Activated CD4-positive, alpha-beta T cell treated with anti-CD3 and anti-CD28 coated beads, Interleukin-2, amount 10 ng/mL, durations not matched to agents 24 days and 14 days (primary cell): ENCODE measurements around the gene ZNF763. TPM values are rescaled to one million over a fixed set of nuclear protein-coding genes. Genes with fewer than 3 reads are reported as not detected.
"Not testable (repeated sequence)": the region's sequence is repeated elsewhere in the genome, so short reads cannot be mapped to it uniquely, and the experiment has no call there.

Experiments used
- DNase-seq: peaks from one replicate; pipeline ENCODE4 v3.0.0; 2022
- H3K27ac Mint-ChIP-seq: one replicate; pipeline ENCODE4 v1.8.0; 2022; ENCODE audit warnings: mild to moderate bottlenecking, mixed read lengths
- H3K27me3 Mint-ChIP-seq: one replicate; pipeline ENCODE4 v1.8.0; 2022; ENCODE audit warnings: mixed read lengths
- H3K36me3 Mint-ChIP-seq: one replicate; pipeline ENCODE4 v1.8.0; 2022; ENCODE audit warnings: low read depth, mild to moderate bottlenecking, mixed read lengths
- H3K4me1 Mint-ChIP-seq: one replicate; pipeline ENCODE4 v1.8.0; 2021; ENCODE audit warnings: mixed read lengths
- H3K4me3 Mint-ChIP-seq: one replicate; pipeline ENCODE4 v1.8.0; 2022; ENCODE audit warnings: mild to moderate bottlenecking, moderate library complexity, mixed read lengths
- H3K9me3 Mint-ChIP-seq: one replicate; pipeline ENCODE4 v1.8.0; 2021; ENCODE audit warnings: mixed read lengths
- intact Hi-C: fragments of 100-400 bp; cut with micrococcal nuclease; formaldehyde crosslinking; loops from one replicate; pipeline ENCODE4 v1.15.1; 2023
- total RNA-seq: library from RNA; stranded (reverse); gene quantifications from 2 replicates; pipeline ENCODE4 v1.2.3, GENCODE V29; 2022

The ZNF763 gene
- total RNA-seq, 1 donor from 2014 or later, result 0.51 TPM

- H3K4me1 Mint-ChIP-seq, result peaks cover 16% of the 10 kb centered on the region
- H3K4me3 Mint-ChIP-seq, result no peak overlapping the region
- H3K9me3 Mint-ChIP-seq, result no peaks in the 10 kb centered on the region
- no peak overlapping the region for H3K27ac Mint-ChIP-seq
- DNase-seq, result no peak
- peaks cover 10% of the 10 kb centered on the region for H3K36me3 Mint-ChIP-seq
- no peaks in the 10 kb centered on the region for H3K27me3 Mint-ChIP-seq
- intact Hi-C loops, result loop anchor here (1.0 to 5.0 kb wide), 2 partner anchors 174 to 177 kb away; partner anchors contain the start of genes ZNF136 and ZNF440
Measured at GRCh38 chr19:11986754-11987153, 21.9 kb downstream of the ZNF763 start.

GRCh38 chr19:11987405-11988281, 22.8 kb downstream of the ZNF763 start:
- H3K36me3 Mint-ChIP-seq, result peaks cover 14% of the 10 kb centered on the region
- H3K9me3 Mint-ChIP-seq, result no peaks in the 10 kb centered on the region
- peak overlapping the region; percentile 96 for H3K27ac Mint-ChIP-seq
- no peaks in the 10 kb centered on the region for H3K27me3 Mint-ChIP-seq
- H3K4me1 Mint-ChIP-seq, result peaks cover 19% of the 10 kb centered on the region
- H3K4me3 Mint-ChIP-seq, result peak overlapping the region; percentile 99
- DNase-seq, result peak; percentile 96
- intact Hi-C loops, result loop anchor here (1.0 to 5.0 kb wide), 7 partner anchors 23 to 190 kb away; partner anchors contain the start of genes ZNF136, ZNF20, ZNF440 and ZNF700

GRCh38 chr19:11989112-11989456, 24.2 kb downstream of the ZNF763 start:
- peaks cover 5% of the 10 kb centered on the region for H3K9me3 Mint-ChIP-seq
- H3K4me3 Mint-ChIP-seq, result peak overlapping the region; percentile 99
- DNase-seq, result no peak
- intact Hi-C loops, result loop anchor here (2.0 to 5.0 kb wide), 2 partner anchors 108 to 177 kb away; partner anchors contain the start of gene ZNF440
- H3K36me3 Mint-ChIP-seq, result peaks cover 23% of the 10 kb centered on the region
- H3K4me1 Mint-ChIP-seq, result peaks cover 19% of the 10 kb centered on the region
- no peak overlapping the region for H3K27ac Mint-ChIP-seq
- H3K27me3 Mint-ChIP-seq, result no peaks in the 10 kb centered on the region

GRCh38 chr19:11991921-11992320, 27.1 kb downstream of the ZNF763 start:
- H3K27ac Mint-ChIP-seq, H3K4me3 Mint-ChIP-seq, H3K9me3 Mint-ChIP-seq, DNase-seq, H3K27me3 Mint-ChIP-seq, intact Hi-C loops: not testable (repeated sequence)
- H3K4me1 Mint-ChIP-seq, result peaks cover 19% of the 10 kb centered on the region
- H3K36me3 Mint-ChIP-seq, result peaks cover 32% of the 10 kb centered on the region

- H3K36me3 Mint-ChIP-seq, result peaks cover 47% of the 10 kb centered on the region
- intact Hi-C loops, result no loop called here
- H3K9me3 Mint-ChIP-seq, result peaks cover 14% of the 10 kb centered on the region
- no peak overlapping the region for H3K27ac Mint-ChIP-seq
- no peak for DNase-seq
- H3K27me3 Mint-ChIP-seq, result no peaks in the 10 kb centered on the region
- no peak overlapping the region for H3K4me3 Mint-ChIP-seq
- peaks cover 16% of the 10 kb centered on the region for H3K4me1 Mint-ChIP-seq
Measured at GRCh38 chr19:11995174-11995573, 30.3 kb downstream of the ZNF763 start.

- Mint-ChIP-seq H3K9me3 (peaks cover 9% of the 10 kb centered on the region), H3K4me3 (peak overlapping the region; percentile 1), H3K36me3 (peaks cover 49% of the 10 kb centered on the region), H3K4me1 (peaks cover 16% of the 10 kb centered on the region), H3K27me3 (no peaks in the 10 kb centered on the region), H3K27ac (peak overlapping the region; percentile 45)
- no peak for DNase-seq
- intact Hi-C loops, result no loop called here
Measured at GRCh38 chr19:12000152-12000981, 35.5 kb downstream of the ZNF763 start.

- no peak overlapping the region for H3K27ac Mint-ChIP-seq
- DNase-seq, result no peak
- H3K4me3 Mint-ChIP-seq, result no peak overlapping the region
- peaks cover 27% of the 10 kb centered on the region for H3K9me3 Mint-ChIP-seq
- peaks cover 61% of the 10 kb centered on the region for H3K36me3 Mint-ChIP-seq
- intact Hi-C loops, result no loop called here
- H3K4me1 Mint-ChIP-seq, result no peaks in the 10 kb centered on the region
- no peaks in the 10 kb centered on the region for H3K27me3 Mint-ChIP-seq
Measured at GRCh38 chr19:12015015-12015752, 50.3 kb downstream of the ZNF763 start.

- no peaks in the 10 kb centered on the region for H3K4me1 Mint-ChIP-seq
- H3K9me3 Mint-ChIP-seq, result peaks cover 27% of the 10 kb centered on the region
- H3K4me3 Mint-ChIP-seq, result no peak overlapping the region
- intact Hi-C loops, result no loop called here
- DNase-seq, result no peak
- no peak overlapping the region for H3K27ac Mint-ChIP-seq
- H3K36me3 Mint-ChIP-seq, result peaks cover 56% of the 10 kb centered on the region
- H3K27me3 Mint-ChIP-seq, result no peaks in the 10 kb centered on the region
Measured at GRCh38 chr19:12015753-12016116, 50.9 kb downstream of the ZNF763 start.

Other genes with a start within 250 kb of the ZNF763 start
- 2.4 and 3.0 TPM in 2 replicates for gene ZNF823, start 226.1 kb upstream of the ZNF763 start, total RNA-seq
- 3.1 and 4.0 TPM in 2 replicates for gene ZNF441, start 198.0 kb upstream of the ZNF763 start, total RNA-seq
- gene ZNF491, start 166.5 kb upstream of the ZNF763 start, total RNA-seq, result 0.12 and 0.68 TPM in 2 replicates
- 7.4 and 10.5 TPM in 2 replicates for gene ZNF440, start 150.8 kb upstream of the ZNF763 start, total RNA-seq
- 3.3 and 3.9 TPM in 2 replicates for gene ZNF439, start 116.3 kb upstream of the ZNF763 start, total RNA-seq
- gene ZNF69, start 77.3 kb upstream of the ZNF763 start, total RNA-seq, result 0.21 and 0.40 TPM in 2 replicates
- gene ZNF700, start 39.9 kb upstream of the ZNF763 start, total RNA-seq, result 12.6 and 13.4 TPM in 2 replicates
- 0.14 and 0.21 TPM in 2 replicates for gene ZNF433, start 70.6 kb downstream of the ZNF763 start, total RNA-seq
- 0.21 and 0.49 TPM in 2 replicates for gene ZNF878, start 87.9 kb downstream of the ZNF763 start, total RNA-seq
- 0.59 and 0.93 TPM in 2 replicates for gene ZNF844, start 99.7 kb downstream of the ZNF763 start, total RNA-seq
- 2.0 and 2.1 TPM in 2 replicates for gene ZNF20, start 175.3 kb downstream of the ZNF763 start, total RNA-seq
- 3.0 and 3.7 TPM in 2 replicates for gene ZNF625, start 191.7 kb downstream of the ZNF763 start, total RNA-seq
- gene ZNF136, start 198.1 kb downstream of the ZNF763 start, total RNA-seq, result 9.4 and 10.3 TPM in 2 replicates